GM23248 (cell line): ENCODE results near the gene HOXB6. TPM values are rescaled to one million over a fixed set of nuclear protein-coding genes. Genes with fewer than 3 reads are reported as not detected.
A peak's percentile ranks its signal among the peaks of the same experiment; 100 is the strongest.

Source experiments
- DNase-seq: peaks from one replicate; pipeline ENCODE4 v3.0.0-alpha.2; 2015
- H2AFZ ChIP-seq: fragments of 200-600 bp; sonication (generic); 2 replicates; pipeline ENCODE4 v1.6.1; 2016; ENCODE audit warnings: antibody characterized with exemption
- H3F3A ChIP-seq: fragments of 200-600 bp; sonication (generic); 2 replicates; pipeline ENCODE4 v1.6.1; 2016; ENCODE audit warnings: mild to moderate bottlenecking, antibody characterized with exemption, mixed run types; ENCODE audit not compliant: insufficient read depth
- H3K27ac ChIP-seq: fragments of 200-600 bp; sonication (generic); 2 replicates; pipeline ENCODE4 v1.5.1; 2016; ENCODE audit warnings: mild to moderate bottlenecking
- H3K27me3 ChIP-seq: fragments of 200-600 bp; sonication (generic); replicated peaks from 2 replicates; pipeline ENCODE4 v1.6.1; 2016; ENCODE audit warnings: mild to moderate bottlenecking; ENCODE audit not compliant: insufficient read depth
- H3K36me3 ChIP-seq: fragments of 200-600 bp; sonication (generic); 2 replicates; pipeline ENCODE4 v1.6.1; 2016; ENCODE audit warnings: low read depth, mild to moderate bottlenecking
- H3K4me1 ChIP-seq: fragments of 200-600 bp; sonication (generic); 2 replicates; pipeline ENCODE4 v1.6.1; 2016; ENCODE audit warnings: mild to moderate bottlenecking; ENCODE audit not compliant: insufficient read depth
- H3K4me2 ChIP-seq: fragments of 200-600 bp; sonication (generic); one replicate; pipeline ENCODE4 v1.6.1; 2016; ENCODE audit warnings: mild to moderate bottlenecking; ENCODE audit not compliant: unreplicated experiment
- H3K4me3 ChIP-seq: fragments of 200-600 bp; sonication (generic); 2 replicates; pipeline ENCODE4 v1.5.1; 2016; ENCODE audit warnings: mild to moderate bottlenecking
- H3K79me2 ChIP-seq: fragments of 200-600 bp; sonication (generic); 2 replicates; pipeline ENCODE4 v1.6.1; 2016; ENCODE audit warnings: mild to moderate bottlenecking; ENCODE audit not compliant: insufficient read depth
- H3K9ac ChIP-seq: fragments of 200-600 bp; sonication (generic); 2 replicates; pipeline ENCODE4 v1.6.1; 2016; ENCODE audit warnings: mild to moderate bottlenecking
- H3K9me2 ChIP-seq: fragments of 200-600 bp; sonication (generic); 2 replicates; pipeline ENCODE4 v1.6.1; 2016; ENCODE audit warnings: mixed run types, mild to moderate bottlenecking, moderate library complexity; ENCODE audit not compliant: insufficient read depth
- H3K9me3 ChIP-seq: fragments of 200-600 bp; sonication (generic); one replicate; pipeline ENCODE4 v1.6.1; 2017; ENCODE audit warnings: low read depth
- H4K20me1 ChIP-seq: fragments of 200-600 bp; sonication (generic); 2 replicates; pipeline ENCODE4 v1.6.0; 2016; ENCODE audit not compliant: insufficient read depth
- EZH2 ChIP-seq: fragments of 200-600 bp; sonication (generic); IDR thresholded peaks from 2 replicates; pipeline ENCODE4 v1.6.1; 2018; ENCODE audit warnings: antibody characterized with exemption, mild to moderate bottlenecking; ENCODE audit not compliant: insufficient read depth, poor library complexity, severe bottlenecking
- EZH2phosphoT487 ChIP-seq: fragments of 200-600 bp; sonication (generic); IDR thresholded peaks from 2 replicates; pipeline ENCODE4 v1.6.1; 2018; ENCODE audit warnings: antibody characterized with exemption, moderate library complexity, mild to moderate bottlenecking, low read depth; ENCODE audit not compliant: insufficient read depth
- WGBS, 2 experiments: methylation state at CpG; one replicate each; pipeline ENCODE4 v1.1.6; 2015 to 2017; ENCODE audit warnings: low lambda C conversion rate in 2 of 2, low coverage in 1 of 2; ENCODE audit errors: missing lambda C conversion rate in 2 of 2; 5-methylcytosine and 5-hydroxymethylcytosine counted together
- in situ Hi-C: fragments of 300-500 bp; cut with MboI; formaldehyde crosslinking; loops from 2 replicates; pipeline ENCODE4 v1.15.0; 2020
- polyA plus RNA-seq: library from polyadenylated mRNA; unstranded; fragments of >200 nt; fragmentation: Nextera tagmentation; extraction: Ambion mirVana; gene quantifications from 2 replicates; pipeline ENCODE4 v1.2.1, GENCODE V29; 2016
- total RNA-seq: library from RNA; depleted of rRNA; stranded (reverse); fragments of >200 nt; shearing (Covaris generic); gene quantifications from 2 replicates; pipeline ENCODE4 v1.2.3, GENCODE V29; 2014

Gene HOXB6
- total and polyA plus RNA-seq, 2 experiments from 2014 or later = 6.2 to 7.5 TPM

DNA sequence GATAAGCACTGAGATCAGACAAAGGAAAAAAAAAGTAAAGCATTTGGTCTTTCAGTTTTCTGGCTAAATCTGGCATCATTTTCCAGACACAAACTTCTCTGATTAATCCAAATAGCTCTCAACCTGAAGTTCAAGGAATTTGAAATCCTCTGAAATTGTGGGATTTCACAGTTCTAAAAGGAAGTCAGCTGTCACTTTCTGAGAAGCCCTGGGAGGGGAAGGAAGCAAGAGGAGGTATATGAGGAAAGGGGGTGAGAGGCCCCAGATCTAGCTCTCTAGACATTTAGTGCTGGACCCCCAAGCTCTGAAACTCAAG lies 38.9 kb upstream of the HOXB6 start:
- H3K27ac ChIP-seq = no peak overlapping the region
- H4K20me1 ChIP-seq = no peaks in the 10 kb centered on the region
- no peaks in the 10 kb centered on the region for H3K9me3 ChIP-seq
- DNase-seq = no peak
- peaks cover 95% of the 10 kb centered on the region for H3K27me3 ChIP-seq
- H3K4me2 ChIP-seq = no peak overlapping the region
- TF ChIP-seq EZH2phosphoT487 (no peak), EZH2 (no peak)
- H3K79me2 ChIP-seq = no peaks in the 10 kb centered on the region
- H3K9ac ChIP-seq = no peak overlapping the region
- no peak overlapping the region for H3K4me3 ChIP-seq
- no peaks in the 10 kb centered on the region for H3F3A ChIP-seq
- no peaks in the 10 kb centered on the region for H3K9me2 ChIP-seq
- no peaks in the 10 kb centered on the region for H3K36me3 ChIP-seq
- no peak overlapping the region for H2AFZ ChIP-seq
- no peaks in the 10 kb centered on the region for H3K4me1 ChIP-seq
- in situ Hi-C loops = no loop called here

- Histone ChIP-seq H3F3A (no peaks in the 10 kb centered on the region; the same call in 1 of the 2 replicates), H3K4me2 (no peak overlapping the region), H3K27me3 (peaks cover 94% of the 10 kb centered on the region), H3K79me2 (no peaks in the 10 kb centered on the region), H3K9me3 (no peaks in the 10 kb centered on the region), H3K9me2 (no peaks in the 10 kb centered on the region), H2AFZ (no peak overlapping the region), H4K20me1 (no peaks in the 10 kb centered on the region), H3K4me3 (no peak overlapping the region), H3K4me1 (no peaks in the 10 kb centered on the region), H3K36me3 (no peaks in the 10 kb centered on the region), H3K27ac (no peak overlapping the region), H3K9ac (no peak overlapping the region)
- DNase-seq = no peak
- WGBS, 2 experiments = 22 to 25% methylated on average over 23 of the region's 23 CpGs
- in situ Hi-C loops = no loop called here
- TF ChIP-seq EZH2phosphoT487 = no peak
- TF ChIP-seq EZH2 = peak; percentile 78
These were observed 38.3 kb upstream of the HOXB6 start for GRCh38 chr17:48642843-48643696.

- 7 to 8% methylated on average over 44 to 58 of the region's 58 CpGs for WGBS, 2 experiments
- Histone ChIP-seq H2AFZ (no peak overlapping the region), H3K9me3 (no peaks in the 10 kb centered on the region), H3K4me3 (no peak overlapping the region), H3K27ac (no peak overlapping the region), H3K36me3 (no peaks in the 10 kb centered on the region), H3K27me3 (peaks cover 86% of the 10 kb centered on the region), H3K4me2 (no peak overlapping the region), H3K79me2 (no peaks in the 10 kb centered on the region), H3K9me2 (no peaks in the 10 kb centered on the region), H4K20me1 (no peaks in the 10 kb centered on the region), H3K9ac (no peak overlapping the region), H3K4me1 (0 out of 2 replicates have a peak, but pooled peaks cover 4% of the 10 kb centered on the region), H3F3A (peaks cover 5% of the 10 kb centered on the region)
- in situ Hi-C loops = no loop called here
- DNase-seq = no peak
- no peak for TF ChIP-seq EZH2
- peak; percentile 66; the same call in 1 of the 2 replicates for TF ChIP-seq EZH2phosphoT487
These were observed 37.5 kb upstream of the HOXB6 start for GRCh38 chr17:48642059-48642842.

DNA sequence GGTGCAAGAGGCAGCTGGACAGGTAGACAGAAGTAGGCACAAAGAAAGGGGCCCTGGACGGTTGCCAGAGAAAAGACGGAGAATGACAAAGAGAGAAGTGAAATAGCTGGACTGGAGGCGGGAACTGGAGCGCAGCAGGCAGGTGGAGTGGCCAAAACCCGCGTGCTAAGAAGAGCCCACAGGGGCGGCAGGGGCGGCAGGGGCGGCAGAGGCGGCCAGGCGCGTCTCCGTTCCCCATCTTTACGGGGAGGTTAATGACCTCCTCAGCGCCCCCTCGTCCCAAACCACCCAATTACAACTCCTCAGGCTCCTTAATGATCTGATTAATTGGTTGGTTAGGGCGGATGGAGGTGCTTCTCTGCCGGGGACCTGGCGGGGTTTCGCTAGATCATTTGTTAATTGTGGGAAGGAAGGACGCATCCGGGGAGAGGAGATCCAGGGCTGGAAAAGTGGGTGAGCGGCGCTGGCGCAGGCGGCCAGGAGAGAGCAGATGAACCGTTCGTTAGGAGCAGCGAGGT lies 36.8 kb upstream of the HOXB6 start:
- Histone ChIP-seq H3K4me2 (no peak overlapping the region), H3K27me3 (peaks cover 90% of the 10 kb centered on the region), H3K9me2 (no peaks in the 10 kb centered on the region), H3K36me3 (no peaks in the 10 kb centered on the region), H3K9me3 (no peaks in the 10 kb centered on the region), H3K4me3 (no peak overlapping the region), H3K4me1 (0 out of 2 replicates have a peak, but pooled peaks cover 4% of the 10 kb centered on the region), H3K9ac (no peak overlapping the region), H3F3A (peaks cover 12% of the 10 kb centered on the region), H2AFZ (no peak overlapping the region), H4K20me1 (no peaks in the 10 kb centered on the region), H3K79me2 (no peaks in the 10 kb centered on the region), H3K27ac (no peak overlapping the region)
- TF ChIP-seq EZH2phosphoT487 (no peak), EZH2 (no peak)
- 8 to 9% methylated on average over 27 of the region's 29 CpGs for WGBS, 2 experiments
- DNase-seq = no peak
- in situ Hi-C loops = no loop called here
